ENCODE data around the gene CNDP1. TPM values are rescaled to one million over a fixed set of nuclear protein-coding genes. Genes with fewer than 3 reads are reported as not detected.
"Not testable (repeated sequence)": the region's sequence is repeated elsewhere in the genome, so short reads cannot be mapped to it uniquely, and the experiment has no call there.

CNDP1 gene
- total RNA-seq, 4 donors from 2014 or later = 0.24 to 1.0 (median 0.90) TPM; not detected in 1

- intact Hi-C loops (cut with DNase I; ENCODE audit: low total_unique reads) = no loop called here
- no peak for TF ChIP-seq CTCF (IDR thresholded peaks at IDR 0.05)
- no peak for TF ChIP-seq POLR2A (IDR thresholded peaks at IDR 0.05)
- no peaks in the 10 kb centered on the region for H3K36me3 ChIP-seq
- H3K9me3 ChIP-seq = no peaks in the 10 kb centered on the region
- no peak overlapping the region for H3K27ac ChIP-seq
- H3K27me3 ChIP-seq = no peaks in the 10 kb centered on the region
- H3K4me1 ChIP-seq = no peaks in the 10 kb centered on the region
- no peak overlapping the region for H3K4me3 ChIP-seq
- no peak for DNase-seq
These were observed 27.9 kb downstream of the CNDP1 start for GRCh38 chr18:74562131-74562730.

DNA sequence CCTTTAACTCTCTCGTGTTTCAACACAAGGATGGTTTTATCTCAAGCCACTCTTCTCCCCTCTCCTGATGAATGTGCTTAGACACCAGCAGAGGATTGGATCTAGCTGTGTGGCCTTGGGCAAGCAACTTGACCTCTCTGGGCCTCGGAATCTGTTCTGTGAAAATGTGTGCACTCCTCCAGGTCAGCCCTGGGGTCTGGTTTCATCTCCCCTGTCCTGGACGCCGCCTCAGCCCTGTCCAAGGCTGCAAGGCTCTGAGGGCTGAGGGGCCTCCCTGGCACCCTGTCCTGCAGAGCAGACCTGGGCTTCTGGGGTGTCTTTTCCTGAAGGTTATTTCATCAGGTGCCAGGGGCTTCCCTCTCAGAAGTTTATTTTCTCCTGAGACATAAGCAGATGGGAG is 28.5 kb downstream of the CNDP1 start:
- intact Hi-C loops (cut with DNase I; ENCODE audit: low total_unique reads) = no loop called here
- Histone ChIP-seq H3K27me3 (no peaks in the 10 kb centered on the region), H3K27ac (no peak overlapping the region), H3K36me3 (no peaks in the 10 kb centered on the region), H3K9me3 (no peaks in the 10 kb centered on the region), H3K4me3 (no peak overlapping the region), H3K4me1 (no peaks in the 10 kb centered on the region)
- DNase-seq = no peak
- TF ChIP-seq CTCF (IDR thresholded peaks at IDR 0.05) (no peak), POLR2A (IDR thresholded peaks at IDR 0.05) (no peak)

DNA sequence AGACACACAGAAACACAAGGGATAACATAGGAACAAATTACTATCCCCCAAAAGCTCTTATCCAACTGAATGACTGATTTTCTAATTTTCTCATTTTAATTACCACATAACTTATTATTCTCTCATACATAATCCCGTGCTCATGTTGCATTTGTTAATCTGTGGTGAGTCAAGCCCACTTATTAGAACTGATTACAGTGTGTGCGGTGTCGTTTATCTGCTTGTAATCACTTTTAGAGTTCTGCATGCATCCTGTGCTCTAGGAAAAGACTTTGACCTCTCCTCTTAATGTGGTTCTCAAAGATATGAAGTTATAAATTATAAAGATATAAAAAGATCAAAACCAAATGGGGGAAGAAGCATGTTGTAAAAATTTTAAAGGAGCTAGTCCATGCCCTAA is 29.7 kb downstream of the CNDP1 start:
- intact Hi-C loops (cut with DNase I; ENCODE audit: low total_unique reads) = no loop called here
- Histone ChIP-seq H3K9me3 (no peaks in the 10 kb centered on the region), H3K27me3 (no peaks in the 10 kb centered on the region), H3K27ac (no peak overlapping the region), H3K36me3 (no peaks in the 10 kb centered on the region), H3K4me1 (no peaks in the 10 kb centered on the region), H3K4me3 (no peak overlapping the region)
- no peak for DNase-seq
- TF ChIP-seq POLR2A (IDR thresholded peaks at IDR 0.05) = no peak
- TF ChIP-seq CTCF (IDR thresholded peaks at IDR 0.05) = no peak

- DNase-seq; H3K27ac ChIP-seq; H3K4me1 ChIP-seq; H3K4me3 ChIP-seq; intact Hi-C loops (cut with DNase I; ENCODE audit: low total_unique reads); H3K9me3 ChIP-seq; H3K27me3 ChIP-seq; H3K36me3 ChIP-seq: not testable (repeated sequence)
These were observed 30.9 kb downstream of the CNDP1 start for GRCh38 chr18:74565164-74565563.

GRCh38 chr18:74565993-74566392 is 31.7 kb downstream of the CNDP1 start:
- H3K36me3 ChIP-seq; H3K4me1 ChIP-seq; H3K27ac ChIP-seq; H3K4me3 ChIP-seq; DNase-seq; H3K9me3 ChIP-seq; intact Hi-C loops (cut with DNase I; ENCODE audit: low total_unique reads); H3K27me3 ChIP-seq: not testable (repeated sequence)

- TF ChIP-seq POLR2A (IDR thresholded peaks at IDR 0.05) = no peak
- no peak for TF ChIP-seq CTCF (IDR thresholded peaks at IDR 0.05)
- H3K4me3 ChIP-seq = no peak overlapping the region
- H3K27ac ChIP-seq = no peak overlapping the region
- no peak for DNase-seq
- H3K4me1 ChIP-seq = no peaks in the 10 kb centered on the region
- no peaks in the 10 kb centered on the region for H3K36me3 ChIP-seq
- H3K9me3 ChIP-seq = no peaks in the 10 kb centered on the region
- no peaks in the 10 kb centered on the region for H3K27me3 ChIP-seq
- intact Hi-C loops (cut with DNase I; ENCODE audit: low total_unique reads) = no loop called here
These were observed 33.5 kb downstream of the CNDP1 start for GRCh38 chr18:74567822-74568221.
